ENCODE results near the gene NEURL3.
A peak's percentile ranks its signal among the peaks of the same experiment; 100 is the strongest.

The NEURL3 gene

GRCh38 chr2:96511851-96512250 is 6.7 kb upstream of the NEURL3 start:
- no peak for DNase-seq (ENCODE audit: low spot score in 2 of 2)
- Histone ChIP-seq H3K4me3 (no peak overlapping the region), H3K27me3 (ENCODE audit: low read depth) (no peaks in the 10 kb centered on the region), H3K4me1 (peaks cover 8% of the 10 kb centered on the region; the same call in 1 of the 2 replicates), H3K36me3 (replicated peaks) (no peaks in the 10 kb centered on the region), H3K9me3 (peaks cover 5% of the 10 kb centered on the region; the same call in 1 of the 2 replicates)
- in situ Hi-C loops (cut with MboI; ENCODE audit: low sequenced_read_pairs) = loop anchor here (25.0 kb wide), 1 partner anchor 500 kb away; no protein-coding TSS in a partner anchor

GRCh38 chr2:96510931-96511595 is 5.9 kb upstream of the NEURL3 start:
- Histone ChIP-seq H3K27me3 (ENCODE audit: low read depth) (no peaks in the 10 kb centered on the region), H3K9me3 (peaks cover 3% of the 10 kb centered on the region; the same call in 1 of the 2 replicates), H3K36me3 (replicated peaks) (no peaks in the 10 kb centered on the region), H3K4me1 (peaks cover 8% of the 10 kb centered on the region; the same call in 1 of the 2 replicates), H3K4me3 (no peak overlapping the region)
- DNase-seq (ENCODE audit: low spot score in 2 of 2) = no peak
- in situ Hi-C loops (cut with MboI; ENCODE audit: low sequenced_read_pairs) = loop anchor here (25.0 kb wide), 1 partner anchor 499 kb away; no protein-coding TSS in a partner anchor

GRCh38 chr2:96509847-96510230 is 4.7 kb upstream of the NEURL3 start:
- in situ Hi-C loops (cut with MboI; ENCODE audit: low sequenced_read_pairs) = loop anchor here (5.0 to 25.0 kb wide), 2 partner anchors 98 to 498 kb away; no protein-coding TSS in a partner anchor
- no peak overlapping the region for H3K4me3 ChIP-seq
- no peaks in the 10 kb centered on the region for H3K27me3 ChIP-seq (ENCODE audit: low read depth)

GRCh38 chr2:96509114-96509846 is 4.1 kb upstream of the NEURL3 start:
- Histone ChIP-seq H3K4me1 (peaks cover 8% of the 10 kb centered on the region; the same call in 1 of the 2 replicates), H3K36me3 (replicated peaks) (no peaks in the 10 kb centered on the region), H3K27me3 (ENCODE audit: low read depth) (no peaks in the 10 kb centered on the region), H3K4me3 (no peak overlapping the region), H3K9me3 (no peaks in the 10 kb centered on the region)
- in situ Hi-C loops (cut with MboI; ENCODE audit: low sequenced_read_pairs) = loop anchor here (5.0 to 25.0 kb wide), 2 partner anchors 97 to 497 kb away; no protein-coding TSS in a partner anchor
- DNase-seq (ENCODE audit: low spot score in 2 of 2) = peak; percentile 84 to 94

More at GRCh38 chr2:96509847-96510230, 4.7 kb upstream of the NEURL3 start:
- peaks cover 8% of the 10 kb centered on the region; the same call in 1 of the 2 replicates for H3K4me1 ChIP-seq
- DNase-seq (ENCODE audit: low spot score in 2 of 2) = no peak
- H3K36me3 ChIP-seq (replicated peaks) = no peaks in the 10 kb centered on the region
- no peaks in the 10 kb centered on the region for H3K9me3 ChIP-seq

GRCh38 chr2:96508521-96509113 is 3.5 kb upstream of the NEURL3 start:
- Histone ChIP-seq H3K4me1 (peaks cover 8% of the 10 kb centered on the region; the same call in 1 of the 2 replicates), H3K27me3 (ENCODE audit: low read depth) (no peaks in the 10 kb centered on the region), H3K9me3 (no peaks in the 10 kb centered on the region), H3K4me3 (no peak overlapping the region), H3K36me3 (replicated peaks) (no peaks in the 10 kb centered on the region)
- in situ Hi-C loops (cut with MboI; ENCODE audit: low sequenced_read_pairs) = loop anchor here (5.0 to 25.0 kb wide), 2 partner anchors 96 to 496 kb away; no protein-coding TSS in a partner anchor
- no peak for DNase-seq (ENCODE audit: low spot score in 2 of 2)

- no peaks in the 10 kb centered on the region for H3K27me3 ChIP-seq (ENCODE audit: low read depth)
- DNase-seq (ENCODE audit: low spot score in 2 of 2) = peak; percentile 71 to 88
- peaks cover 8% of the 10 kb centered on the region; the same call in 1 of the 2 replicates for H3K4me1 ChIP-seq
- no peaks in the 10 kb centered on the region for H3K9me3 ChIP-seq
- in situ Hi-C loops (cut with MboI; ENCODE audit: low sequenced_read_pairs) = loop anchor here (5.0 to 25.0 kb wide), 2 partner anchors 96 to 496 kb away; no protein-coding TSS in a partner anchor
- H3K36me3 ChIP-seq (replicated peaks) = no peaks in the 10 kb centered on the region
- H3K4me3 ChIP-seq = peak overlapping the region; percentile 18
Observed at GRCh38 chr2:96507957-96508520, 2.9 kb upstream of the NEURL3 start.

GRCh38 chr2:96506907-96507240 is 1.7 kb upstream of the NEURL3 start:
- H3K36me3 ChIP-seq (replicated peaks) = no peaks in the 10 kb centered on the region
- peaks cover 8% of the 10 kb centered on the region; the same call in 1 of the 2 replicates for H3K4me1 ChIP-seq
- H3K4me3 ChIP-seq = no peak overlapping the region
- in situ Hi-C loops (cut with MboI; ENCODE audit: low sequenced_read_pairs) = loop anchor here (5.0 to 25.0 kb wide), 2 partner anchors 95 to 495 kb away; no protein-coding TSS in a partner anchor
- H3K27me3 ChIP-seq (ENCODE audit: low read depth) = no peaks in the 10 kb centered on the region
- no peaks in the 10 kb centered on the region for H3K9me3 ChIP-seq
- no peak for DNase-seq (ENCODE audit: low spot score in 2 of 2)

- no peak for DNase-seq (ENCODE audit: low spot score in 2 of 2)
- in situ Hi-C loops (cut with MboI; ENCODE audit: low sequenced_read_pairs) = loop anchor here (5.0 to 25.0 kb wide), 2 partner anchors 94 to 494 kb away; no protein-coding TSS in a partner anchor
- Histone ChIP-seq H3K4me1 (peaks cover 8% of the 10 kb centered on the region; the same call in 1 of the 2 replicates), H3K9me3 (no peaks in the 10 kb centered on the region), H3K27me3 (ENCODE audit: low read depth) (no peaks in the 10 kb centered on the region), H3K36me3 (replicated peaks) (no peaks in the 10 kb centered on the region), H3K4me3 (no peak overlapping the region)
Observed at GRCh38 chr2:96506016-96506906, 1.1 kb upstream of the NEURL3 start.

- Histone ChIP-seq H3K36me3 (replicated peaks) (no peaks in the 10 kb centered on the region), H3K9me3 (no peaks in the 10 kb centered on the region), H3K27me3 (ENCODE audit: low read depth) (no peaks in the 10 kb centered on the region), H3K4me3 (no peak overlapping the region), H3K4me1 (peaks cover 6% of the 10 kb centered on the region; the same call in 1 of the 2 replicates)
- in situ Hi-C loops (cut with MboI; ENCODE audit: low sequenced_read_pairs) = loop anchor here (25.0 kb wide), 1 partner anchor 491 kb away; no protein-coding TSS in a partner anchor
- no peak for DNase-seq (ENCODE audit: low spot score in 2 of 2)
Observed at GRCh38 chr2:96503637-96504243, 1.4 kb downstream of the NEURL3 start.

- peaks cover 3% of the 10 kb centered on the region; the same call in 1 of the 2 replicates for H3K4me1 ChIP-seq
- H3K36me3 ChIP-seq (replicated peaks) = no peaks in the 10 kb centered on the region
- no peak for DNase-seq (ENCODE audit: low spot score in 2 of 2)
- H3K4me3 ChIP-seq = no peak overlapping the region
- H3K9me3 ChIP-seq = no peaks in the 10 kb centered on the region
- in situ Hi-C loops (cut with MboI; ENCODE audit: low sequenced_read_pairs) = loop anchor here (25.0 kb wide), 1 partner anchor 491 kb away; no protein-coding TSS in a partner anchor
- H3K27me3 ChIP-seq (ENCODE audit: low read depth) = no peaks in the 10 kb centered on the region
Observed at GRCh38 chr2:96502891-96503636, 2.1 kb downstream of the NEURL3 start.

GRCh38 chr2:96501886-96502810 is 3.0 kb downstream of the NEURL3 start:
- DNase-seq (ENCODE audit: low spot score in 2 of 2) = no peak
- no peak overlapping the region for H3K4me3 ChIP-seq
- H3K36me3 ChIP-seq (replicated peaks) = no peaks in the 10 kb centered on the region
- no peaks in the 10 kb centered on the region for H3K27me3 ChIP-seq (ENCODE audit: low read depth)
- H3K9me3 ChIP-seq = no peaks in the 10 kb centered on the region
- H3K4me1 ChIP-seq = no peaks in the 10 kb centered on the region
- in situ Hi-C loops (cut with MboI; ENCODE audit: low sequenced_read_pairs) = loop anchor here (25.0 kb wide), 1 partner anchor 490 kb away; no protein-coding TSS in a partner anchor

Measured in HAP-1 (cell line).